Measurements from ENCODE around the gene KRTAP3-2. TPM values are rescaled to one million over a fixed set of nuclear protein-coding genes. Genes with fewer than 3 reads are reported as not detected.

The KRTAP3-2 gene
- total RNA-seq, 1 donor from 2014 or later, result 2.3 TPM

GRCh38 chr17:40962059-40962561 is 37.6 kb downstream of the KRTAP3-2 start:
- DNase-seq, result no peak

DNA sequence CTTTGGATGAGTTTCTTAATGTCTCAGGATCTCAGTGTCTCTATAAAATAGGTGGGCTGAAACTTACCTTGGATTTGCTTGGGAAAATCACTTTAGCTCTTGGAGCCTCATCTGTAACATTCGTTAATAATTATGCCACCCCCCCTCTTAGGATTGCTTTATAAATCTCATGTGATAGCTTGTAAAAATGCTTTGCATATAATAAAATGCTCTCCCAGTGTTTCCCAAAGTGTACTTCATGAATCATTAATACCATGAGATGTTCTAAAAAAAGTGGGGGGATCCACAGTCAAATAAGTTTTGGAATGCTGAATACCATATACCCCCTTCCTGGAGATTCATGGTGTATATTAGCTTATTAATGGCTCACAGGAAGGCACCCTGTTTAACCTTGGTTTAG is 38.1 kb downstream of the KRTAP3-2 start:
- no peak for DNase-seq

- DNase-seq, result no peak
Observed at GRCh38 chr17:40960144-40960543, 39.6 kb downstream of the KRTAP3-2 start.

GRCh38 chr17:40958086-40958953 is 41.4 kb downstream of the KRTAP3-2 start:
- DNase-seq, result no peak

- DNase-seq, result no peak
Observed at GRCh38 chr17:40956401-40957254, 43.1 kb downstream of the KRTAP3-2 start.

DNA sequence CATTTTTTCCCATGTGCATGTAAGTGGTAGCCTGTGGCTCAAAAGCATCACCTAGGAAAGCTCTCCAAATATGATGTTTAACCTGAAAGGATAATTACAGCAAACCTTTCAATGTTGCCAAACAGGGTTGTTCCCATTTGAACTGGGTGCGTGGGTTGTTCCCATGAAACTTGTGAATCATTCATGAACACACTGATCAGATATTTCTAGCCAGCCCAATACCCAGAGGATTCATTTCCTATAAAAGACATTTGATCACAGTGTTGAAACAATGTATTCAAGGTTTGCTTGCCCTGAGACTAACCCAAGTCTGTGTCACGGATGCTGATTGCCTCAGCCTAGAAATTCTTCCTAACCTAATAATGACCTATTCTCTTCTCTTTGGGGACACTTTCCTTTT is 45.8 kb downstream of the KRTAP3-2 start:
- no peak for DNase-seq

- no peak for DNase-seq
Observed at GRCh38 chr17:40952661-40953060, 47.0 kb downstream of the KRTAP3-2 start.

DNA sequence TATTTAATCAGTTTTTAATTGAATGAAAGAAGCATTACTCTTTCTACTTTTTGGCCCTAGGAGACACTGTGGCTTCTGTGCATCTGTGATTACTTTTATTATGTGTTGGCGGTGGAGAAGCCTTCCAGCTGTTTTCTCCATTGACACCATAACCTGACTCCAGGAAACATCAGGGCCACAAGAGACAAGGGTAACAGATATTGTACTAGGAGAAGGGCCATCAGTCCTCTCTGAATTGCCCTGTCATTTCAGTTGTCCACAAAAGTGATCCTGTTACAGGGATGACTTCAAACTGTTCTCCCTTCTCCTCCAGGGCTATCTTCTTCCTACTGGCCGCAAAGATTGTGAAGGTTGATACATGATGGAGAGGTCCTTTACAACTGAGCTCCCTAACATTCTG is 47.6 kb downstream of the KRTAP3-2 start:
- no peak for DNase-seq

DNA sequence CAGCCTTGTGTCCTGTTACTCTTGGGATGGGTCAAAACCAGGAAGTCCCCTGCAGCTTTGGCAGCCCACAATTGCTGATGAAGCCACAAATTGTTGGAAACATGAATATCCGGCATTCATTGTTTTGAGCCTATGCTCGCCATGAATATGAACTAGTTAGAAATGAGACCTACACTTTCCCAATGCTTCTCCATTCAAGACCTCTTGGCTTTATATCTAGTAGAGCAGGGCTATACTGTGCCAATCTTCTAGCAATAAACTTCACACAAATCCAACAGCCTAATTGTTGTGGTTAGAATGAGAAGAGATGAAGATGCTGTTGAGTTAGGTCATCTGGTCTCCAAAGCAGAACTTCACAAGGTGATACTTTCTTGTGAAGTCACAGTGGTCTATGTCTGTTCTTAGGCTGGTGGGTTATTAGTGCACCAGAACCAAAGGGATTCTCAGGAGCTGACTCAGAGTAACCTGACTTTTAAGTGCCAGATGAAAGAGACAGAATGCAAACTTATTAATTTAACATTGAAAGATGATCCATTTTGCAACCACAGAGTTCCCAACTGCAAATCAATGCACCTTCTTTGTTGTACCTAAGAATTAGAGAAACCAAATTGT is 48.6 kb downstream of the KRTAP3-2 start:
- no peak for DNase-seq

GRCh38 chr17:40950176-40950575 is 49.5 kb downstream of the KRTAP3-2 start:
- no peak for DNase-seq

GRCh38 chr17:40949418-40949817 is 50.3 kb downstream of the KRTAP3-2 start:
- no peak for DNase-seq

Small RNAs within 50 kb of the gene (small RNA-seq; reads per million reads assigned to genes)
- not detected for gene KRTAP3-4P (ENCODE audit: low replicate concordance)

Other genes starting within 250 kb of the KRTAP3-2 start
- gene KRT25, start 244.6 kb downstream of the KRTAP3-2 start, total RNA-seq, result 608 TPM
- 18.3 TPM for gene KRT26, start 227.7 kb downstream of the KRTAP3-2 start, total RNA-seq
- 428 TPM for gene KRT27, start 217.4 kb downstream of the KRTAP3-2 start, total RNA-seq
- gene KRT28, start 199.9 kb downstream of the KRTAP3-2 start, total RNA-seq, result 152 TPM
- 976 TPM for gene KRT10, start 177.3 kb downstream of the KRTAP3-2 start, total RNA-seq
- 0.10 TPM for gene KRT12, start 132.7 kb downstream of the KRTAP3-2 start, total RNA-seq
- gene KRT20, start 114.7 kb downstream of the KRTAP3-2 start, total RNA-seq, result 0.39 TPM
- gene KRT23, start 62.3 kb downstream of the KRTAP3-2 start, total RNA-seq, result 107 TPM
- 6.4 TPM for gene KRT39, start 33.0 kb downstream of the KRTAP3-2 start, total RNA-seq
- gene KRT40, start 15.6 kb downstream of the KRTAP3-2 start, total RNA-seq, result 7.7 TPM
- gene KRTAP3-3, start 5.7 kb downstream of the KRTAP3-2 start, total RNA-seq, result 1.5 TPM
- 5.3 TPM for gene KRTAP3-1, start 9.2 kb upstream of the KRTAP3-2 start, total RNA-seq
- gene KRTAP1-5, start 27.3 kb upstream of the KRTAP3-2 start, total RNA-seq, result 14.1 TPM
- not detected for gene KRTAP1-4, start 30.3 kb upstream of the KRTAP3-2 start, total RNA-seq
- gene KRTAP1-3, start 35.0 kb upstream of the KRTAP3-2 start, total RNA-seq, result 12.2 TPM
- gene KRTAP1-1, start 41.5 kb upstream of the KRTAP3-2 start, total RNA-seq, result 7.5 TPM
- 3.4 TPM for gene KRTAP2-1, start 47.4 kb upstream of the KRTAP3-2 start, total RNA-seq
- 6.5 TPM for gene KRTAP2-2, start 55.3 kb upstream of the KRTAP3-2 start, total RNA-seq
- 0.30 TPM for gene KRTAP2-3, start 60.2 kb upstream of the KRTAP3-2 start, total RNA-seq
- 3.3 TPM for gene KRTAP2-4, start 66.0 kb upstream of the KRTAP3-2 start, total RNA-seq
- 11.4 TPM for gene KRTAP4-7, start 84.2 kb upstream of the KRTAP3-2 start, total RNA-seq
- 3.1 TPM for gene KRTAP4-8, start 98.2 kb upstream of the KRTAP3-2 start, total RNA-seq
- gene KRTAP4-16, start 102.3 kb upstream of the KRTAP3-2 start, total RNA-seq, result not detected
- 5.2 TPM for gene KRTAP4-9, start 105.5 kb upstream of the KRTAP3-2 start, total RNA-seq
- gene KRTAP4-11, start 118.5 kb upstream of the KRTAP3-2 start, total RNA-seq, result 0.79 TPM
- 0.89 TPM for gene KRTAP4-12, start 124.3 kb upstream of the KRTAP3-2 start, total RNA-seq
- gene KRTAP4-6, start 140.6 kb upstream of the KRTAP3-2 start, total RNA-seq, result 4.0 TPM
- gene KRTAP4-5, start 149.9 kb upstream of the KRTAP3-2 start, total RNA-seq, result 1.3 TPM
- gene KRTAP4-4, start 160.8 kb upstream of the KRTAP3-2 start, total RNA-seq, result 2.2 TPM
- 2.0 TPM for gene KRTAP4-3, start 168.3 kb upstream of the KRTAP3-2 start, total RNA-seq
- 1.1 TPM for gene KRTAP4-2, start 178.3 kb upstream of the KRTAP3-2 start, total RNA-seq
- gene KRTAP4-1, start 185.0 kb upstream of the KRTAP3-2 start, total RNA-seq, result 3.6 TPM
- gene KRTAP9-1, start 190.0 kb upstream of the KRTAP3-2 start, total RNA-seq, result not detected
- gene KRTAP9-2, start 226.7 kb upstream of the KRTAP3-2 start, total RNA-seq, result 6.3 TPM
- 7.3 TPM for gene KRTAP9-3, start 232.5 kb upstream of the KRTAP3-2 start, total RNA-seq
- gene KRTAP9-8, start 238.1 kb upstream of the KRTAP3-2 start, total RNA-seq, result 8.5 TPM
- 6.5 TPM for gene KRTAP9-4, start 249.8 kb upstream of the KRTAP3-2 start, total RNA-seq